Panc1 (cell line): Measurements from ENCODE around the gene LHX4. TPM values are rescaled to one million over a fixed set of nuclear protein-coding genes. Genes with fewer than 3 reads are reported as not detected.

Experiments
- ATAC-seq: fragments of 200-7000 bp; cut with Tn5 transposase; 2 replicates; pipeline ENCODE4 v1.9.1; 2020; ENCODE audit warnings: mild to moderate bottlenecking, moderate library complexity
- BruUV-seq: library from RNA; stranded (reverse); fragments of 400-500 nt; replicated peaks from 2 replicates; lab custom pipeline; 2021; lab: Mats Ljungman, UMichigan
- CTCF ChIA-PET: fragments of 300-600 bp; sonication (Branson Sonifier 250); formaldehyde crosslinking; loops from one replicate; lab custom pipeline; 2022; ENCODE audit warnings: antibody characterized with exemption; lab: Charles Lee
- POLR2A ChIA-PET: fragments of 300-600 bp; sonication (Branson Sonifier 250); formaldehyde crosslinking; loops from one replicate; lab custom pipeline; 2022; ENCODE audit warnings: antibody characterized with exemption; lab: Charles Lee
- DNase-seq: peaks from one replicate; pipeline ENCODE4 v3.0.0-alpha.2; 2010; ENCODE audit warnings: low read depth, low spot score
- H3K27ac ChIP-seq: 2 replicates; pipeline ENCODE4 v1.5.1; 2011; ENCODE audit warnings: mild to moderate bottlenecking, low read length, inconsistent platforms
- H3K27me3 ChIP-seq: fragments of 200-500 bp; sonication (Bioruptor generic); 2 replicates; pipeline ENCODE4 v1.6.0; 2014; ENCODE audit warnings: low read length, inconsistent platforms; ENCODE audit not compliant: control insufficient read depth, insufficient read depth
- H3K36me3 ChIP-seq: fragments of 200-500 bp; sonication (Bioruptor generic); 2 replicates; pipeline ENCODE4 v1.5.1; 2014; ENCODE audit warnings: inconsistent platforms, mild to moderate bottlenecking, low read length, moderate library complexity; ENCODE audit not compliant: control insufficient read depth, insufficient read depth
- H3K4me1 ChIP-seq: 2 replicates; pipeline ENCODE4 v1.5.1; 2011; ENCODE audit warnings: inconsistent platforms, mild to moderate bottlenecking, low read length, moderate library complexity; ENCODE audit not compliant: control insufficient read depth, insufficient read depth
- H3K4me3 ChIP-seq, 2 experiments: 2 replicates each; pipeline ENCODE4 v1.5.1; 2011 to 2012; ENCODE audit warnings: low read depth in 2 of 2, low read length in 2 of 2, mild to moderate bottlenecking in 2 of 2, inconsistent platforms in 1 of 2, moderate library complexity in 1 of 2
- H3K9me3 ChIP-seq: fragments of 200-500 bp; sonication (Bioruptor generic); 2 replicates; pipeline ENCODE4 v1.5.1; 2014; ENCODE audit warnings: low read depth, mild to moderate bottlenecking, inconsistent platforms, low read length, moderate library complexity; ENCODE audit not compliant: control insufficient read depth, insufficient read depth
- POLR2AphosphoS5 ChIP-seq: IDR thresholded peaks from 2 replicates; pipeline ENCODE4 v1.6.1; 2012; ENCODE audit warnings: mild to moderate bottlenecking, low read depth, low read length, moderate library complexity
- SIN3A ChIP-seq: IDR thresholded peaks from 2 replicates; pipeline ENCODE4 v1.6.1; 2012; ENCODE audit warnings: low read depth, mild to moderate bottlenecking, low read length, moderate library complexity, borderline replicate concordance; ENCODE audit not compliant: insufficient read depth
- TCF7L2 ChIP-seq: IDR thresholded peaks from 2 replicates; pipeline ENCODE4 v1.6.1; 2011; ENCODE audit warnings: mild to moderate bottlenecking, low read depth, low read length, inconsistent platforms
- in situ Hi-C: cut with HindIII; loops from 2 replicates; pipeline ENCODE4 v1.10.0; 2016; ENCODE audit warnings: low sequenced_read_pairs, low pct_unique_long_range_greater_than_20kb
- intact Hi-C: fragments of 100-400 bp; cut with micrococcal nuclease; formaldehyde crosslinking; loops from one replicate; pipeline ENCODE4 v1.10.0; 2022; ENCODE audit not compliant: unreplicated experiment
- total RNA-seq: library from RNA; stranded (reverse); gene quantifications from one replicate; pipeline ENCODE4 v1.2.1, GENCODE V29; 2021; ENCODE audit not compliant: unreplicated experiment
- TF ChIP-seq, protein P1 (sequence below): fragments of 450-650 bp; IDR thresholded peaks from 2 replicates; pipeline ENCODE4 v1.5.1; 2017; ENCODE audit warnings: mild to moderate bottlenecking
- TF ChIP-seq, protein P2 (sequence below), 2 experiments: IDR thresholded peaks; 2 replicates each; pipeline ENCODE4 v1.6.1; 2011 to 2012; ENCODE audit warnings: low read depth in 2 of 2, control low read depth in 1 of 2, low read length in 1 of 2, mild to moderate bottlenecking in 1 of 2, moderate library complexity in 1 of 2; ENCODE audit not compliant: insufficient read depth in 1 of 2

The LHX4 gene
- total RNA-seq, 1 experiment from 2014 or later: 0.72 TPM

DNA sequence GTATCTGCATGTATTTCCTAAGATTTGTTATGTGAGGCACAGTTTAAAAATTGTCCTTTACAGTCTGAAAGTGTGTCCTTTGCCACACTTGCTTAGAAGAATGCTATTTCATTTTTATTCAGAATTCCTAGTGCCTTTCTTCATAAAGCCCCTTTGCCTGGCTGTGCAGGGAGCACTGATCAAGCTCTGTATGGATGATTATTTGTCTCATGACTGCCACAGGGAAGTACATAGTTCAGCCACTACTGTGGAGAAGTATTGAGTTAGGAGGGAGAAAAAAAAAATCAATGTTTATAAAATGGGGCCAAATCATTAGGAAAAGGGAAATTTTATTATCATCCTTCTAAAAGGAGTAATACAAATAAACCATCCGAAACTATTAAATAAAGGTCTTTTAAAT is 51.4 kb downstream of the LHX4 start:
- Histone ChIP-seq H3K4me1 (no peaks in the 10 kb centered on the region), H3K9me3 (no peaks in the 10 kb centered on the region), H3K27me3 (no peaks in the 10 kb centered on the region), H3K36me3 (peaks cover 3% of the 10 kb centered on the region; the same call in 1 of the 2 replicates), H3K27ac (no peak overlapping the region), H3K4me3 (no peak overlapping the region)
- intact Hi-C loops: no loop called here
- BruUV-seq: no TSS peak
- in situ Hi-C loops: no loop called here
- ChIA-PET CTCF (no interaction called here), POLR2A (interaction anchor here (0.6 kb wide), 1 partner anchor 210 kb away, joined by 3 read pairs; no protein-coding TSS in a partner anchor)
- DNase-seq (no peak), ATAC-seq (no peak)
- TF ChIP-seq TCF7L2 (no peak), POLR2AphosphoS5 (no peak), SIN3A (no peak)
- TF ChIP-seq, protein P1, sequence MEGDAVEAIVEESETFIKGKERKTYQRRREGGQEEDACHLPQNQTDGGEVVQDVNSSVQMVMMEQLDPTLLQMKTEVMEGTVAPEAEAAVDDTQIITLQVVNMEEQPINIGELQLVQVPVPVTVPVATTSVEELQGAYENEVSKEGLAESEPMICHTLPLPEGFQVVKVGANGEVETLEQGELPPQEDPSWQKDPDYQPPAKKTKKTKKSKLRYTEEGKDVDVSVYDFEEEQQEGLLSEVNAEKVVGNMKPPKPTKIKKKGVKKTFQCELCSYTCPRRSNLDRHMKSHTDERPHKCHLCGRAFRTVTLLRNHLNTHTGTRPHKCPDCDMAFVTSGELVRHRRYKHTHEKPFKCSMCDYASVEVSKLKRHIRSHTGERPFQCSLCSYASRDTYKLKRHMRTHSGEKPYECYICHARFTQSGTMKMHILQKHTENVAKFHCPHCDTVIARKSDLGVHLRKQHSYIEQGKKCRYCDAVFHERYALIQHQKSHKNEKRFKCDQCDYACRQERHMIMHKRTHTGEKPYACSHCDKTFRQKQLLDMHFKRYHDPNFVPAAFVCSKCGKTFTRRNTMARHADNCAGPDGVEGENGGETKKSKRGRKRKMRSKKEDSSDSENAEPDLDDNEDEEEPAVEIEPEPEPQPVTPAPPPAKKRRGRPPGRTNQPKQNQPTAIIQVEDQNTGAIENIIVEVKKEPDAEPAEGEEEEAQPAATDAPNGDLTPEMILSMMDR: no peak
- TF ChIP-seq, protein P2, sequence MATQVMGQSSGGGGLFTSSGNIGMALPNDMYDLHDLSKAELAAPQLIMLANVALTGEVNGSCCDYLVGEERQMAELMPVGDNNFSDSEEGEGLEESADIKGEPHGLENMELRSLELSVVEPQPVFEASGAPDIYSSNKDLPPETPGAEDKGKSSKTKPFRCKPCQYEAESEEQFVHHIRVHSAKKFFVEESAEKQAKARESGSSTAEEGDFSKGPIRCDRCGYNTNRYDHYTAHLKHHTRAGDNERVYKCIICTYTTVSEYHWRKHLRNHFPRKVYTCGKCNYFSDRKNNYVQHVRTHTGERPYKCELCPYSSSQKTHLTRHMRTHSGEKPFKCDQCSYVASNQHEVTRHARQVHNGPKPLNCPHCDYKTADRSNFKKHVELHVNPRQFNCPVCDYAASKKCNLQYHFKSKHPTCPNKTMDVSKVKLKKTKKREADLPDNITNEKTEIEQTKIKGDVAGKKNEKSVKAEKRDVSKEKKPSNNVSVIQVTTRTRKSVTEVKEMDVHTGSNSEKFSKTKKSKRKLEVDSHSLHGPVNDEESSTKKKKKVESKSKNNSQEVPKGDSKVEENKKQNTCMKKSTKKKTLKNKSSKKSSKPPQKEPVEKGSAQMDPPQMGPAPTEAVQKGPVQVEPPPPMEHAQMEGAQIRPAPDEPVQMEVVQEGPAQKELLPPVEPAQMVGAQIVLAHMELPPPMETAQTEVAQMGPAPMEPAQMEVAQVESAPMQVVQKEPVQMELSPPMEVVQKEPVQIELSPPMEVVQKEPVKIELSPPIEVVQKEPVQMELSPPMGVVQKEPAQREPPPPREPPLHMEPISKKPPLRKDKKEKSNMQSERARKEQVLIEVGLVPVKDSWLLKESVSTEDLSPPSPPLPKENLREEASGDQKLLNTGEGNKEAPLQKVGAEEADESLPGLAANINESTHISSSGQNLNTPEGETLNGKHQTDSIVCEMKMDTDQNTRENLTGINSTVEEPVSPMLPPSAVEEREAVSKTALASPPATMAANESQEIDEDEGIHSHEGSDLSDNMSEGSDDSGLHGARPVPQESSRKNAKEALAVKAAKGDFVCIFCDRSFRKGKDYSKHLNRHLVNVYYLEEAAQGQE (IDR thresholded peaks at IDR 0.05; ENCODE audit: insufficient read depth in 1 of 2, low read depth in 2 of 2, low read length in 1 of 2): no peak

DNA sequence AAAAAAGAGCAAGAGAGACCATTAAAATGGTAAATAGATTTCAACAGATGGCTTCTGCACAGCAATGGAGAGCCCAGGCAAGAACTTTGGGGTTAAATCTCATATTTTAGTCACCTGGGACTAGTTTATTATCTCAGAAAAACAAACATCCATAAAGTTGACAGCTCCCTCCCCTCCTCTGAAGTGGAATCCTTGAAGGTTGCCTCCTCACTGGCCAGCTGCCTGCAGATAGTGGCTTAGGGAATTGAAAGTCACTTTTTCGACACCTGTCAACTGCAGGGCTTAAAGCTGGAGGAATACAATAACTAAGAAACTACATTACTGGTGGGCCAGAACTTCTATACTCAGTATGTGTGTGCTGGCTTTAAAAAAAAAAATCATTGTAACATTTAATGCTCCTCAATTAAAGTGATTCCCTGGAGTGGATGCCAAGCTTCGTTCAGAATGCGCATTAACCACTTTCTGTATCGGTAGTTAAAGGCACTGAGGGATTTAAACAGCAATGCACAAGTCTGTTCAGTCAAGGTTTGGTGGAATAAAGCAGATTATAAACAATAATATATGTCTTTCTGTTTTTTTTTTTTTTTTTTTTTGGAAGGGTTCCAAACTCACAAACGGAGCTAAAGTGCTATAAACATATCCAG is 52.5 kb downstream of the LHX4 start:
- no TSS peak for BruUV-seq
- H3K27me3 ChIP-seq: no peaks in the 10 kb centered on the region
- in situ Hi-C loops (no loop called here), intact Hi-C loops (no loop called here)
- ATAC-seq (no peak), DNase-seq (no peak)
- no peaks in the 10 kb centered on the region for H3K9me3 ChIP-seq
- POLR2A ChIA-PET: interaction anchor here (0.6 kb wide), 1 partner anchor 723 kb away, joined by 3 read pairs; no protein-coding TSS in a partner anchor
- H3K27ac ChIP-seq: no peak overlapping the region
- CTCF ChIA-PET: no interaction called here
- no peak overlapping the region for H3K4me3 ChIP-seq
- H3K4me1 ChIP-seq: no peaks in the 10 kb centered on the region
- TF ChIP-seq, protein P1: no peak
- TF ChIP-seq SIN3A (no peak), POLR2AphosphoS5 (no peak)
- H3K36me3 ChIP-seq: peaks cover 3% of the 10 kb centered on the region; the same call in 1 of the 2 replicates
